Measurements from ENCODE around the gene ZBTB42.
A peak's percentile ranks its signal among the peaks of the same experiment; 100 is the strongest.
"Not testable (repeated sequence)": the region's sequence is repeated elsewhere in the genome, so short reads cannot be mapped to it uniquely, and the experiment has no call there.

The ZBTB42 gene

GRCh38 chr14:104810316-104810715 lies 9.4 kb downstream of the ZBTB42 start:
- DNase-seq (ENCODE audit: low read depth) = no peak

GRCh38 chr14:104813286-104813685 lies 12.4 kb downstream of the ZBTB42 start:
- no peak for DNase-seq (ENCODE audit: low read depth)

DNA sequence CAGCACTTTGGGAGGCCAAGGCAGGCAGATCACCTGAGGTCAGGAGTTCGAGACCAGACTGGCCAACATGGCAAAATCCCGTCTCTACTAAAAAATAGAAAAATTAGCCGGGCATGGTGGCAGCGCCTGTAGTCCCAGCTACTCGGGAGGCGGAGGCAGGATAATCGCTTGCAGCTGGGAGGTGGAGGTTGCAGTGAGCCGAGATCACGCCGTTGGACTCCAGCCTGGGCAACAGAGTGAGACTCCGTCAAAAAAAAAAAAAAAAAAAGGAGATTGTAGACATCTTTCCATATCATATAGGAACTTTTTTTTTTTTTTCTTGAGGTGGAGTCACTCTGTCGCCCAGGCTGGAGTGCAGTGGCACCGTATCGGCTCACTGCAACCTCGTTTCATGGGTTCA lies 13.8 kb downstream of the ZBTB42 start:
- DNase-seq (ENCODE audit: low read depth) = not testable (repeated sequence)

GRCh38 chr14:104816616-104816884 lies 15.6 kb downstream of the ZBTB42 start:
- no peak for DNase-seq (ENCODE audit: low read depth)

DNA sequence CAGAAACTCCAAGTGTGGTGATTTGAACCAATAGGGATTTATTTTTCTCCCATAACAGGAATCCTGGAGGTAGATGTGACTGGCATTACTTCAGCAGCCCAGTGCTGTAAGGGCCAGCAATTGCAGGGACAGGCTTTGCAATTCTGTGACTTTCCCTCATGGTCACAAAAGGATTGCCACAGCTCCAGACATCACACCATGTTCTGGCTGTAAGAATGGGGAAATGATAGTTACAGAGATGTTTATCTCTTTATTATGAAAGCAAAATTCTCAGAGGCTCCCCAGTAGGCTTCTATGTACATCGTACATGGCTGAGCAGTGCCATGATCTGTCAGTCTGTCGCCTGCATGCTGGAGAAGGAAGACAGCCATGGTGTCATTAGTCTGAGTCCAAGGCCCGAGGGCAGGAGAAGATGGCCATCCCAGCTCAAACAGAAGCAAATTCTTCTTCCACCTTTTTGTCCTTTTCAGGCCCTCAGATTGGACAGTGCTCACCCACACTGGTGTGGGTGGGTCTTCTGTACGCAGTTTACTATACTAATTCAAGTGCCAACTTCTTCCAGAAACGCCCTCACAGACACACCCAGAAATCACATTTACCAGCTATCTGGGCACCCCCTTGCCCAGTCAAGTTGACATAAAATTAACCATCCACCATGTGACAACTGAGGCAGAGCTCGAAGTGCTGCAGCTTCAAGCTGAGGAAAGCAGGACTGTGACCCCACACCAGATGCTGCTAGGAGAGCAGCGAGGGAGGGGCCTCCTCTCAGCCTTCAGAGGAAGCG lies 17.2 kb downstream of the ZBTB42 start:
- DNase-seq (ENCODE audit: low read depth) = no peak

- DNase-seq (ENCODE audit: low read depth) = no peak
These were observed 17.8 kb downstream of the ZBTB42 start for GRCh38 chr14:104818714-104819161.

- DNase-seq (ENCODE audit: low read depth) = no peak
These were observed 18.5 kb downstream of the ZBTB42 start for GRCh38 chr14:104819361-104819781.

- DNase-seq (ENCODE audit: low read depth) = no peak
These were observed 19.8 kb downstream of the ZBTB42 start for GRCh38 chr14:104820669-104821228.

DNA sequence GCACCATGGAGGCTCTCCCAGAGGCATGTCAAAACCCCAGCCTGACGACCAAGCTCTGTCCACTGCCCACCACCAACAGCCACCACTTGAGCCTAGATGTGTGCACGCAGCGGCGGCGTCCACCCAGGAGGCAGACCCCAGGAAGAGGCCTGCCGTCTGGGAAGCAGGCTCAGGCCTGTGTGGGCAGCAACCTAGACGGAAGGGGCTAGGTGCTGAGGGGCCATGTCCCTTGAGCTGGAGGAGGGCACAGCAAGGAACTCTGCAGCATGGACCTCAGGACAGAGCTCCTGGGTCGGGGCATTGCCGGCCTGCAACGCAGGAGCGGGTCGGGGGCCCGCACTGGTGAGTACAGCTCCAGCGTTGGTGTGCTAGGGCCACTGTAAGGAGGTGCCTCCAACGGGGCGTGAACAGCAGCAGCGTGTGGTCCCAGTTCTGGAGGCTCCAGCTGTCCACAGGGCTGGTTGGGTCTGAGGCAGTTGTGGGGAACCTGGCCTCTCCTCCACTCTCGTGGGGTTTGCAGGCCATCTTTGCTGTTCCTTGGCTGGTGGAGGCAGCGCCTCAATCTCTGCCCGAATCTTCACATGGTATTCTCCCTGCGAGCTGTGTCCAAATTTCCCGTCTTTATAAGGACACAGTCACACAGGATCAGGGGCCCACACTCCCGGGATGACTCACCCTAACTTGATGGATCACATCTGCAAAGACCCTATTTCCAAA lies 20.5 kb downstream of the ZBTB42 start:
- no peak for DNase-seq (ENCODE audit: low read depth)

GRCh38 chr14:104821971-104822608 lies 21.2 kb downstream of the ZBTB42 start:
- no peak for DNase-seq (ENCODE audit: low read depth)

DNA sequence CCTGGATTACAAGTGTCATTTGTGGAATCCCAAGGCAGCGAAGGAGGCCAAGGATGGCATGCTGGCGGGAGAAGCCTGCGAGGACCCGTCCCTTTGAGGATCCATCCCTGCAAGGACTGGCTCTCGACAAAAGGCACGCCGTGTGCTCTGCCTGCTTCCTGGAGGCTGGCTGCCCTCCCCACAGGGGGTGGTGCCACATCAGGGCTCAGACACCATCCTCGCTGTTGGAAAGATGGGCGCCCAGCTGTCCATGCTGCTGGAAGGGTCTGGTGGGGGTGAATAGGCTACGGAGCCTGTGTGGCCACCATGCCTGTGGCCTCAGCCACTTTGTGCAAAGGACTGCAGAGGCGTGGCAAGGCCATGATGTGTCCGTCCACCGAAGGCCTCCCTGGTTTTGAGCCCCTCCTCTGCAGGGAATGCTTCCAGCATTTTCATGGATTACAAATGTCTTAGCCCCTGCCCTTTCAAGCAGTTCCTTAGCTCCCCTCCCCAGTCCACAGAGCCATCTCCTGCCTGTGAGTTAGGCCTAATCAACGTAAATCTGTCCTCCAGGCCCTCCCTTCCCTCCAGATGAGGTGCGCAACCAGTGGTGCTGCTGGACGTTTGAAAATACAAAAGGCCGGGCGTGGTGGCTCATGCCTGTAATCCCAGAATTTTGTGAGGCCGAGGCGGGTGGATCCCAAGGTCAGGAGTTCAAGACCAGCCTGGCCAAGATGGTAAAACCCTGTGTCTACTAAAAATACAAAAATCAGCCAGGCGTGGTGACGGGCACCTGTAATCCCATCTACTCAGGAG lies 22.1 kb downstream of the ZBTB42 start:
- DNase-seq (ENCODE audit: low read depth) = no peak

- DNase-seq (ENCODE audit: low read depth) = no peak
These were observed 23.6 kb downstream of the ZBTB42 start for GRCh38 chr14:104824353-104824997.

GRCh38 chr14:104826189-104826860 lies 25.4 kb downstream of the ZBTB42 start:
- DNase-seq (ENCODE audit: low read depth) = peak; percentile 87

DNA sequence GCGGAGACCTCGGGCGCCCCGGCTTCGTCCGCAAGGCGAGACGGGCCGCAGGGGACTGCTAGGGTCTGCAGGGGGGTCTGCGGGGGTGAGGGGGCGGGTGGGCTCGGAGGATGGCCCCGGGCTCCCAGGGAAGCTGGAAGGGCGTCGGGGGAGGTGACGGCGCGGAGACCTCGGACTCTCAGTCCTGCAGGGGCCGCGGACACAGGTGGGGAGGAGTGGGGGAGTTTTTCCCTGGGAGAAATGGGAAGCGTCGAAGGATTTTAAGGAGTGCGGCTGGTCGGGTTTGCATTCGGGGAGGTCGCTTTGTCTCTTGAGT lies 25.9 kb downstream of the ZBTB42 start:
- DNase-seq (ENCODE audit: low read depth) = no peak

GRCh38 chr14:104827177-104828055 lies 26.5 kb downstream of the ZBTB42 start:
- peak; percentile 18 for DNase-seq (ENCODE audit: low read depth)

DNA sequence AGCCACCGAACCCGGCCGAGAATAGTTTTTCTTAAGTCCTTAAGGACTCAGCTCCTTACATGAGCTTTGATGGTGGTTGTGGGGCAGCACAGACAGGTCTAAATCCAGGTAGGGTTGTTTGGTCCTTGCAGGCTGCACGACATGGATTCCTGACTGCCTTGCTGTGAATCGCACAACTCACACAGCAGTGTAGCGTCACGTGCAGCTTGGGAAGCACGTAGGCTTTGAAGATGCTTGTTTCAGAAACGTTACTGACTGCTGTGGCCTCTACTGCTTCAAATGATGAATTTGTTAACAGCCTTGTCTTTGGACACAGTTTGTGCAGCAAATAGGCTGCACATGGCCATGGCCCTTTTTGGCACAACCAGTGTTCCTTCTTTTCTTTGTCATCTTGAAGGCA lies 29.9 kb downstream of the ZBTB42 start:
- no peak for DNase-seq (ENCODE audit: low read depth)

GRCh38 chr14:104836171-104836935 lies 35.5 kb downstream of the ZBTB42 start:
- DNase-seq (ENCODE audit: low read depth) = not testable (repeated sequence)

DNA sequence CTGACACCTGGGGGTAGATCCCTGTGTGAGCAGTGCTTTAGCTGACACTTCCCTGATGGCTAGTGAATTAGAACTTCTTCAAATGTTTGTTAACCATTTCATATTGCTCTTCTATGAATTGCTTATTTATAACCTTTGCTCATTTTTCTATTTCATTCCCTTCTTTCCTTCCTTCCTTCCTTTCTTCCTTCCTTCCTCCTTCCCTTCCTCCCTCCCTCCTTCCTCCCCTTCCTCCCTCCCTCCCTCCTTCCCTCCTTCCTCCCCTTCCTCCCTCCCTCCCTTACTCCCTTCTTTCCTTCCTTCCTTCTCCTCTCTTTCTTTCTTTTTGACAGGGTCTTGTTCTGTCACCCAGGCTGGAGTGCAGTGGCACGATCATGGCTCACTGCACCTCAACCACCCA lies 40.8 kb downstream of the ZBTB42 start:
- no peak for DNase-seq (ENCODE audit: low read depth)

- DNase-seq (ENCODE audit: low read depth) = no peak
These were observed 42.1 kb downstream of the ZBTB42 start for GRCh38 chr14:104843006-104843405.

All from stimulated activated CD8-positive, alpha-beta memory T cell treated with anti-CD3 and anti-CD28 coated beads, Interleukin-12 subunit alpha, Interleukin-12 subunit beta, amount 100 ng/mL, for 4 hours (primary cell).